AG09319 (cell line): ENCODE data around the gene VWA5B2.
"Not testable (repeated sequence)": the region's sequence is repeated elsewhere in the genome, so short reads cannot be mapped to it uniquely, and the experiment has no call there.

ENCODE experiments used
- DNase-seq: peaks from one replicate; pipeline ENCODE4 v3.0.0-alpha.2; 2010; ENCODE audit warnings: low read depth; ENCODE audit errors: extremely low read depth
- TF ChIP-seq, protein P1 (sequence below): IDR thresholded peaks from 2 replicates; pipeline ENCODE4 v1.5.1; 2011; ENCODE audit warnings: low read depth, mild to moderate bottlenecking, inconsistent platforms, low read length, moderate library complexity

Gene VWA5B2

GRCh38 chr3:184261854-184262763 is 32.7 kb downstream of the VWA5B2 start:
- no peak for DNase-seq
- TF ChIP-seq, protein P1, sequence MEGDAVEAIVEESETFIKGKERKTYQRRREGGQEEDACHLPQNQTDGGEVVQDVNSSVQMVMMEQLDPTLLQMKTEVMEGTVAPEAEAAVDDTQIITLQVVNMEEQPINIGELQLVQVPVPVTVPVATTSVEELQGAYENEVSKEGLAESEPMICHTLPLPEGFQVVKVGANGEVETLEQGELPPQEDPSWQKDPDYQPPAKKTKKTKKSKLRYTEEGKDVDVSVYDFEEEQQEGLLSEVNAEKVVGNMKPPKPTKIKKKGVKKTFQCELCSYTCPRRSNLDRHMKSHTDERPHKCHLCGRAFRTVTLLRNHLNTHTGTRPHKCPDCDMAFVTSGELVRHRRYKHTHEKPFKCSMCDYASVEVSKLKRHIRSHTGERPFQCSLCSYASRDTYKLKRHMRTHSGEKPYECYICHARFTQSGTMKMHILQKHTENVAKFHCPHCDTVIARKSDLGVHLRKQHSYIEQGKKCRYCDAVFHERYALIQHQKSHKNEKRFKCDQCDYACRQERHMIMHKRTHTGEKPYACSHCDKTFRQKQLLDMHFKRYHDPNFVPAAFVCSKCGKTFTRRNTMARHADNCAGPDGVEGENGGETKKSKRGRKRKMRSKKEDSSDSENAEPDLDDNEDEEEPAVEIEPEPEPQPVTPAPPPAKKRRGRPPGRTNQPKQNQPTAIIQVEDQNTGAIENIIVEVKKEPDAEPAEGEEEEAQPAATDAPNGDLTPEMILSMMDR = no peak

- DNase-seq = no peak
- TF ChIP-seq, protein P1 = no peak
Observed at GRCh38 chr3:184262764-184263179, 33.4 kb downstream of the VWA5B2 start.

GRCh38 chr3:184267249-184267648 is 37.9 kb downstream of the VWA5B2 start:
- DNase-seq = not testable (repeated sequence)

DNA sequence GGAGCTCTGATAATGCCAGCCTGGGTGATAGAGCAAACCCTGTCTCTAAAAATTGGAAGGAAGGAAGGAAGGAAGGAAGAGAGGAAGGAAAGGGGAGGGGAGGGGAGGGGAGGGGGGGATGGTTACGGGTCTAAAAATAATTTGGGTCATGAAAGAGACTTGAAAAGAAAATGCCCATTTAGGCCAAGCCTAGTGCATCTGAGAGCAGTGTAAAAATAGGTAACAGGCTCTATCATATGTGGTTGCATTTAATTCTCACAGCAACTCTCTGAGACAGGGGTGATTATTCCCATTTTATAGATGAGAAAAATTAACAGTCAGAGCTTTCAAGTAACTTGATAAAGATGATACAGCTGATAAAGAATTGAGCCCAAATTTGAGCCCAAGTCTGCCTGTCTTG is 42.9 kb downstream of the VWA5B2 start:
- TF ChIP-seq, protein P1 = no peak
- DNase-seq = no peak

GRCh38 chr3:184275381-184275701 is 46.0 kb downstream of the VWA5B2 start:
- TF ChIP-seq, protein P1 = no peak
- no peak for DNase-seq

- no peak for DNase-seq
- TF ChIP-seq, protein P1 = no peak
Observed at GRCh38 chr3:184275961-184276910, 46.9 kb downstream of the VWA5B2 start, which contains the start of gene ECE2. Gene ECE2, plus strand, starts transcription at chr3:184276022. Its CDS starts 132 bp downstream, at chr3:184276154.

DNA sequence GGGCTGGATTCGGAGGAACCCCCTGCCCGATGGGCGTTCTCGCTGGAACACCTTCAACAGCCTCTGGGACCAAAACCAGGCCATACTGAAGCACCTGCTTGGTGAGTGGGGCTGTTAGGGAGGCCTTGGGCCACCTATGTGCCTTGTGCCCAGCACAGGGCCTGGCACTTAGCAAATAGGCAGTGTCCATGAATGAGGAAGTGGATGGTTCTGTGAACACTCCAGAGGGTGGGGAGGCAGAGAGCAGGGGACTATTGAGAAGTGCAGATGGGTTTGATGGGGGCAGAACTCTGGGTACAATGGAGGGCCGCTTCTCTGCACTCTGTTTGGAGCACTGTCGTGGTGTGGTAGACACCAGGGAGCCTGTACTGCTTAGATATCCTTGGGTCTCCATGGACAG is 48.0 kb downstream of the VWA5B2 start:
- DNase-seq = no peak

More for the DNA sequence above, 48.0 kb downstream of the VWA5B2 start:
- TF ChIP-seq, protein P1 = no peak
